Measurements from ENCODE around the gene SLC45A2.

The SLC45A2 gene

GRCh38 chr5:34016750-34017149, 32.3 kb upstream of the SLC45A2 start:
- Histone ChIP-seq H3K27me3 (no peaks in the 10 kb centered on the region), H3K27ac (no peak overlapping the region), H3K36me3 (no peaks in the 10 kb centered on the region), H3K4me1 (ENCODE audit: control insufficient read depth in 1 of 2, insufficient read depth in 1 of 2, low read depth in 1 of 2, low read length in 1 of 2) (peaks cover 13 to 14% of the 10 kb centered on the region in 2 experiments), H3K9me3 (no peaks in the 10 kb centered on the region), H3K4me3 (ENCODE audit: low read depth in 1 of 2, low read length in 1 of 2) (no peak overlapping the region)
- TF ChIP-seq CTCF (IDR thresholded peaks at IDR 0.05) = no peak

- Histone ChIP-seq H3K27me3 (no peaks in the 10 kb centered on the region), H3K4me1 (ENCODE audit: control insufficient read depth in 1 of 2, insufficient read depth in 1 of 2, low read depth in 1 of 2, low read length in 1 of 2) (peaks cover 8% of the 10 kb centered on the region in 2 experiments), H3K27ac (no peak overlapping the region), H3K36me3 (no peaks in the 10 kb centered on the region), H3K9me3 (no peaks in the 10 kb centered on the region), H3K4me3 (ENCODE audit: low read depth in 1 of 2, low read length in 1 of 2) (no peak overlapping the region)
- TF ChIP-seq CTCF (IDR thresholded peaks at IDR 0.05) = no peak
Observed at GRCh38 chr5:34016222-34016621, 31.7 kb upstream of the SLC45A2 start.

- H3K27me3 ChIP-seq = no peaks in the 10 kb centered on the region
- no peaks in the 10 kb centered on the region for H3K4me1 ChIP-seq (ENCODE audit: control insufficient read depth in 1 of 2, insufficient read depth in 1 of 2, low read depth in 1 of 2, low read length in 1 of 2)
- no peaks in the 10 kb centered on the region for H3K36me3 ChIP-seq
- no peak overlapping the region for H3K4me3 ChIP-seq (ENCODE audit: low read depth in 1 of 2, low read length in 1 of 2)
- H3K9me3 ChIP-seq = no peaks in the 10 kb centered on the region
- TF ChIP-seq CTCF (IDR thresholded peaks at IDR 0.05) = no peak
- H3K27ac ChIP-seq = no peak overlapping the region
Observed at GRCh38 chr5:34015120-34015822, 30.8 kb upstream of the SLC45A2 start.

- H3K9me3 ChIP-seq = no peaks in the 10 kb centered on the region
- no peak for TF ChIP-seq CTCF (IDR thresholded peaks at IDR 0.05)
- H3K27ac ChIP-seq = no peak overlapping the region
- no peak overlapping the region for H3K4me3 ChIP-seq (ENCODE audit: low read depth in 1 of 2, low read length in 1 of 2)
- H3K4me1 ChIP-seq (ENCODE audit: control insufficient read depth in 1 of 2, insufficient read depth in 1 of 2, low read depth in 1 of 2, low read length in 1 of 2) = no peaks in the 10 kb centered on the region
- H3K27me3 ChIP-seq = no peaks in the 10 kb centered on the region
- H3K36me3 ChIP-seq = no peaks in the 10 kb centered on the region
Observed at GRCh38 chr5:34014626-34015025, 30.1 kb upstream of the SLC45A2 start.

GRCh38 chr5:34013547-34013946, 29.1 kb upstream of the SLC45A2 start:
- TF ChIP-seq CTCF (IDR thresholded peaks at IDR 0.05) = no peak
- H3K27me3 ChIP-seq = no peaks in the 10 kb centered on the region
- H3K4me3 ChIP-seq (ENCODE audit: low read depth in 1 of 2, low read length in 1 of 2) = no peak overlapping the region
- H3K36me3 ChIP-seq = no peaks in the 10 kb centered on the region
- peaks cover 7% of the 10 kb centered on the region in 2 experiments for H3K4me1 ChIP-seq (ENCODE audit: control insufficient read depth in 1 of 2, insufficient read depth in 1 of 2, low read depth in 1 of 2, low read length in 1 of 2)
- H3K27ac ChIP-seq = no peak overlapping the region
- no peaks in the 10 kb centered on the region for H3K9me3 ChIP-seq
